H1 (cell line): ENCODE measurements around the gene AOPEP. TPM values are rescaled to one million over a fixed set of nuclear protein-coding genes. Genes with fewer than 3 reads are reported as not detected.

Source experiments
- CBX8 ChIP-seq: fragments of 300-800, 300-1000 bp; sonication (generic); IDR thresholded peaks from 2 replicates; pipeline ENCODE4 v1.7.1; 2016; ENCODE audit warnings: low read depth, low read length, borderline replicate concordance
- CEBPB ChIP-seq: IDR thresholded peaks from 2 replicates; pipeline ENCODE4 v1.6.1; 2012; ENCODE audit warnings: low read depth, low read length
- RAD21 ChIP-seq, 2 experiments: IDR thresholded peaks in 1 of 2; conservative IDR thresholded peaks in 1 of 2; 2 replicates each; pipeline ENCODE4 v1.6.1; 2011; ENCODE audit warnings: low read depth in 2 of 2, low read length in 2 of 2, improper control_type of control experiment in 1 of 2, inconsistent platforms in 1 of 2, mild to moderate bottlenecking in 1 of 2, moderate library complexity in 1 of 2
- SAP30 ChIP-seq: fragments of 300-600 bp; sonication (generic); IDR thresholded peaks from 2 replicates; pipeline ENCODE4 v1.7.1; 2012; ENCODE audit warnings: low read length, moderate library complexity, mild to moderate bottlenecking, inconsistent platforms; ENCODE audit not compliant: insufficient read depth, insufficient replicate concordance
- polyA plus RNA-seq, 7 experiments: library from polyadenylated mRNA; depleted of rRNA in 3 of 7; stranded (reverse) in 5 of 7; unstranded in 2 of 7; fragments of >200 nt in 5 of 7; fragments of 200-250 nt in 2 of 7; gene quantifications; 1 replicate in 5 of 7; 2 replicates in 1 of 7; 4 replicates in 1 of 7; pipeline versions ENCODE4 v1.2.1 to v1.2.3, GENCODE V29; 2011 to 2013; ENCODE audit warnings: missing spikeins in 2 of 7, mixed read lengths in 2 of 7
- total RNA-seq: library from RNA; stranded (reverse); fragmentation: NEBNext Ultra II Directional; extraction: Animal tissue kit (Norgen Biotek cat#: 25700); gene quantifications from 2 replicates; pipeline ENCODE4 v1.2.1, GENCODE V29; 2021

Gene AOPEP
- total and polyA plus RNA-seq, 2 of the 8 experiments (the other 6 are each of a cell fraction or from before 2014, with no cell fraction given), result 6.1 to 14.3 TPM

DNA sequence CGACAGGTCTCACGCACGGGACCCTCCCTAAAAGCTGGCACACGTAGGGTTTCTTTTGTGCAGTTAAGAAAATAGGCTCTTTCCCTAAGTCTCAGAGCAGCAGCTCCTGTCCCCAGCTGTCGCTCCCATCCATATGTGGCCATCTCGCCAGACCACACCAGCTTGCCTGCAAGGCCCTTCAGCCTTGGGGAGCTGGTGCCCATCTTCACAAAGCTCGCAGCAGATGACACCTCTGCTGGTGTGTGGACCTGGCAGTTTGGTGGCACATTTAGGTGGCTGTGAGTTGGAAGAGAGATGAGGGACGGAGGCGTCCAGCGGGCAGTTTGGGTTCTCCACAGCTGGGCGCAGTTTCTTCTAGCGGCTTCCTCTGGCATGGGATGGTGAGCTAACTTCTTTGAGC lies 352.0 kb downstream of the AOPEP start (continued):
- TF ChIP-seq CEBPB, result no peak
- TF ChIP-seq CBX8, result no peak
- no peak for TF ChIP-seq RAD21 (IDR thresholded peaks at IDR 0.05 in 1 of 2, conservative IDR thresholded peaks at IDR 0.05 in 1 of 2; ENCODE audit: low read depth in 2 of 2, low read length in 2 of 2)
- TF ChIP-seq SAP30, result no peak
